Measurements from ENCODE around the gene PPP1R9B. TPM values are rescaled to one million over a fixed set of nuclear protein-coding genes. Genes with fewer than 3 reads are reported as not detected.

Gene PPP1R9B
- total and polyA plus RNA-seq, 2 of the 8 experiments (the other 6 are each of a cell fraction or from before 2014, with no cell fraction given) = 5.2 to 13.1 TPM

DNA sequence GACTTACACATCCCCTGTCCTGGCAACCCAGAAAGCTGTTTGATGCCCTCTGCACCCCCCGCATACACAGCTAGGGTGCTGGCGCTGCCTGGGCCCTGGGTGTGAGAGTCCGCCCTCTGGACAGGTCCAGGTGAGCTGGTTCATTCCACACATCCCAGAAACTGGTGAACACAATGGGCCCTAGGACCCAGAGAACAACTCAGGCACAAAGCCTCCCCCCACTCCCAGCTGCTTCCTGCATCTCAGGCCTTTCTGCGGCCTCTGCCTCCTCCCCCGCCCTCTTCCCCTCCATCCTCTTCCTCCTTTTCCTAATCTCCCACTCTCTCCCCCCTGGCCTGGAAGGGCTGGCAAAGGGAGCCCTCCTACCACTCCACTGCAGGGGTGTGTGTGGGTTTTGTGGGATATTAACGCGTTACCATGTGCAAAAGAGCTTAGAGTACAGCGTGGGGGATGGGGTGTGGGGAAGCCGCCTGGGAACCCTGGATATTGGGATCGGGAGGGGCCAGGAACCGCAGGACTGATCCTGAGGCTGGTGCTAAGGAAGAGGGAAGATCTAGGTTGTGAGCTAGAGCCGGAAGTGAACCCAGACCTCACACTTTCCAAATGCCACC lies 1.6 kb upstream of the PPP1R9B start:
- Histone ChIP-seq H2BK12ac (ENCODE audit: low read depth, low read length) (no peak overlapping the region), H2AFZ (ENCODE audit: low read length) (no peak overlapping the region), H3K18ac (ENCODE audit: extremely low read depth, low read length) (peak overlapping the region; percentile 94), H3K9ac (replicated peaks in 1 of 4; ENCODE audit: extremely low read depth in 1 of 4, low read depth in 3 of 4, low read length in 3 of 4) (no peak overlapping the region), H3K4ac (replicated peaks; ENCODE audit: insufficient read length, low read depth, low read length) (peak overlapping the region; percentile 76), H2AK5ac (ENCODE audit: low read depth, low read length) (no peak overlapping the region), H4K91ac (replicated peaks; ENCODE audit: insufficient read length, low read length) (peak overlapping the region; percentile 79), H3K9me3 (ENCODE audit: insufficient read depth in 2 of 2, low read depth in 1 of 2, low read length in 1 of 2) (no peaks in the 10 kb centered on the region), H3K14ac (ENCODE audit: insufficient read length) (no peak overlapping the region), H2BK5ac (ENCODE audit: low read depth, low read length) (peak overlapping the region; percentile 93; the same call in 1 of the 2 replicates), H2BK15ac (ENCODE audit: low read length) (no peak overlapping the region), H3K4me1 (replicated peaks in 1 of 4; ENCODE audit: control insufficient read depth in 3 of 4, insufficient read depth in 4 of 4, low read length in 3 of 4) (peaks cover 0 to 22% (median 15%) of the 10 kb centered on the region in 4 experiments; a peak in 6 of 7 replicates), H4K8ac (ENCODE audit: extremely low read depth, insufficient read depth, low read length) (no peak overlapping the region), H4K20me1 (replicated peaks in 1 of 2; ENCODE audit: control insufficient read depth in 1 of 2, insufficient read depth in 2 of 2, low read length in 2 of 2) (peaks cover 5 to 6% of the 10 kb centered on the region in 2 experiments), H3K27me3 (replicated peaks in 1 of 4; ENCODE audit: control insufficient read depth in 3 of 4, extremely low read depth in 1 of 4, insufficient read depth in 3 of 4, low read length in 3 of 4) (peaks cover 2 to 17% (median 15%) of the 10 kb centered on the region in 4 experiments; a peak in 6 of 7 replicates), H2BK120ac (replicated peaks; ENCODE audit: low read depth, low read length) (peak overlapping the region; percentile 73), H2BK20ac (ENCODE audit: low read length) (peak overlapping the region; percentile 66; the same call in 1 of the 2 replicates), H3K79me2 (ENCODE audit: control insufficient read depth in 1 of 2, insufficient read depth in 2 of 2, low read length in 2 of 2) (no peaks in the 10 kb centered on the region), H3K23me2 (ENCODE audit: low read depth, low read length) (peaks cover 30% of the 10 kb centered on the region), H3K36me3 (ENCODE audit: control insufficient read depth in 2 of 4, insufficient read depth in 4 of 4, low read length in 3 of 4) (no peaks in the 10 kb centered on the region), H3K27ac (ENCODE audit: low read depth, low read length) (peak overlapping the region; percentile 30; the same call in 1 of the 2 replicates), H3K4me2 (ENCODE audit: insufficient read depth in 1 of 2, low read depth in 2 of 2, low read length in 2 of 2) (peak overlapping the region; percentile 87 to 88), H3K56ac (replicated peaks; ENCODE audit: insufficient read length, low read depth, low read length) (peak overlapping the region; percentile 59), H4K5ac (ENCODE audit: insufficient read length, low read depth, low read length) (peak overlapping the region; percentile 84), H3K23ac (ENCODE audit: insufficient read length) (no peak overlapping the region), H3K79me1 (ENCODE audit: low read depth, low read length) (peaks cover 3% of the 10 kb centered on the region), H3K4me3 (ENCODE audit: extremely low read depth in 1 of 4, insufficient read depth in 2 of 4, low read depth in 3 of 4, low read length in 4 of 4) (peak overlapping the region; percentile 21 to 64 (median 52); a peak in 7 of 8 replicates)
- FAIRE-seq (no peak), DNase-seq (ENCODE audit: low read depth in 1 of 2, low spot score in 2 of 2) (peak in 1 of 2 experiments; percentile 85)
- ChIA-PET POLR2A (ENCODE audit: partially characterized antibody) (interaction anchor here (0.6 to 2.6 kb wide), 17 partner anchors 9 to 294 kb away, joined by 3 to 25 read pairs (median 4); partner anchors contain the start of genes COL1A1, PDK2 and SAMD14), CTCF (ENCODE audit: partially characterized antibody) (interaction anchor here (0.8 to 21.5 kb wide), 17 partner anchors 9 to 246 kb away, joined by 3 to 299 read pairs (median 5); partner anchors contain the start of genes LRRC59, PDK2, SAMD14 and SGCA)
- WGBS, 2 experiments (ENCODE audit: extremely low coverage in 1 of 2, insufficient coverage in 1 of 2, insufficient read length in 1 of 2, insufficient replicate concordance in 2 of 2, low coverage in 1 of 2, low lambda C conversion rate in 2 of 2, missing lambda C conversion rate in 1 of 2) = 8% methylated on average over 12 of the region's 12 CpGs; no CpG with 5 or more reads in 1 of the 2 experiments
- peak in 1 of 2 experiments; percentile 75; a peak in 1 of 3 replicates for TF ChIP-seq EP300 (IDR thresholded peaks at IDR 0.05; ENCODE audit: borderline replicate concordance in 1 of 2, low read depth in 2 of 2, low read length in 2 of 2)
- peak; percentile 4 for TF ChIP-seq KDM4A (IDR thresholded peaks at IDR 0.05; ENCODE audit: low read depth, low read length, severe bottlenecking)
- no peak for TF ChIP-seq HDAC6 (IDR thresholded peaks at IDR 0.05; ENCODE audit: low read depth, low read length)
- TF ChIP-seq PHF8 (conservative IDR thresholded peaks at IDR 0.05; ENCODE audit: low read depth, low read length) = no peak
- TF ChIP-seq BCL11A (IDR thresholded peaks at IDR 0.05; ENCODE audit: low read depth in 2 of 2, low read length in 2 of 2) = no peak
- peak; percentile 90 for TF ChIP-seq ASH2L (IDR thresholded peaks at IDR 0.05; ENCODE audit: low read length)
- no peak for TF ChIP-seq CTBP2 (IDR thresholded peaks at IDR 0.05; ENCODE audit: borderline replicate concordance, insufficient read depth, insufficient read length, low read length)
- no peak for TF ChIP-seq BRCA1 (IDR thresholded peaks at IDR 0.05; ENCODE audit: low read depth, low read length)
- TF ChIP-seq GABPA (IDR thresholded peaks at IDR 0.05; ENCODE audit: borderline replicate concordance, insufficient read depth, low read length) = no peak
- TF ChIP-seq YY1 (IDR thresholded peaks at IDR 0.05; ENCODE audit: low read depth, low read length) = peak; percentile 20; the same call in 1 of the 2 replicates
- TF ChIP-seq NRF1 (IDR thresholded peaks at IDR 0.05; ENCODE audit: low read depth, low read length) = no peak
